Ramos (cell line): Measurements from ENCODE around the gene MED13L.
"Not testable (repeated sequence)": the region's sequence is repeated elsewhere in the genome, so short reads cannot be mapped to it uniquely, and the experiment has no call there.

ENCODE experiments used
- in situ Hi-C: fragments of 300-500 bp; cut with MboI; formaldehyde crosslinking; loops from one replicate; pipeline ENCODE4 v1.14.3; 2022; ENCODE audit warnings: low sequenced_read_pairs; ENCODE audit not compliant: unreplicated experiment

MED13L gene

DNA sequence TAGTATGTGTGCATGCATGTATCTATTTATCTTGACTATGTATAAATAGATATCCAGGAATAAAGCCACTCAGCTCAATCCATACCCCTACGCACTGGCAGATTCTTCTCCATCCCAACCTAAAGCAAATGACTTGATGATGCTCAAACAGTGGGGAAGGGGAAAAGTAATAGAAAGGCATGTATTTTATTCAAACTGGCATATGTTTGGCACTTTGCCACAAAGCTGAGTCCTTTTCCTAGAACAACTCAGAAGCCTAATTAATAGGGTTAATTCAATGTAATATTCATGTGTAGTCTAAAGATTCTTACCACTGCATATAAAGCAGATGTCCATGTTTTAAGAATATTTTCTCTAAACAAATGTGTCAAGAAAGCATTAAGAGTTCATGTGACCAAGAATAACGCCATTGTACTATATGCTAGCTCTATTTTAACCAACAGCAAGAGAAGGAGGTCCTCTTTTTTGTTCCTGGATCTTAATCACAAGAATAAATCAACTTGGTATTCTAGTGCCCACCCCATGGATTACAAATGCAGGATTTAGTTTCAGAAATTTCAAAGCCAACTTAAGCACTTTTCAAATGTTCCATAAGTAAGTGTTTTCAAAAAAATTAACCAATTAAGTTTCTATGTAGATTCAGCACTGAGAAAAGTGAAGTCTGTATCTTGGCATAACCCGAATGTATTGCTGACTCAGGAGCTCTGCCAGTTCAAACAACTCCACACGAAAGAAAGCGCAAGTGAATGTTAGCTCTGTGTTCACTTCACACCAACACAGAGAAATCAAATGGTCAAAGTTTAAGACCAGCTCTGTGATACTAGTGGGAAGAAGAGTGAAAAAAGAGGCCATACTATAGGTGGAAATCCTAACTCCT lies 233.6 kb downstream of the MED13L start:
- in situ Hi-C loops = no loop called here

DNA sequence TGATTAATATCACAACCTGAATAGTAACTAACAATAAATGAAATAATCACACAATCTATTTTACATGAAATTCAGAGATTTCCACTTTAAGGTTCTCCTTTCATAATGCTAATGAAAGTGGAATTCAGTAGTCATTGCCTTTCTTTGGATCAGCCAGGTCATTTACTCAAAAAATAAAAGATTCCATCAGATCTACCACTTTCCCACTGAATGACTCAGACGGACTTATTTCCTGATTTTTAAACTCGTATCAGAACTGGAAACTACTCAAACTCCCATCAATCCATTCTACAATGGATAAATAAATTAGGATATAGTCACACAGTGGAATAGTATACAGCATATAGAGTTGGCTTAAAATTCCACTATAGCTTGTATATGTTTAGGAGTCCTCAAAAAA lies 237.1 kb downstream of the MED13L start:
- in situ Hi-C loops = no loop called here

DNA sequence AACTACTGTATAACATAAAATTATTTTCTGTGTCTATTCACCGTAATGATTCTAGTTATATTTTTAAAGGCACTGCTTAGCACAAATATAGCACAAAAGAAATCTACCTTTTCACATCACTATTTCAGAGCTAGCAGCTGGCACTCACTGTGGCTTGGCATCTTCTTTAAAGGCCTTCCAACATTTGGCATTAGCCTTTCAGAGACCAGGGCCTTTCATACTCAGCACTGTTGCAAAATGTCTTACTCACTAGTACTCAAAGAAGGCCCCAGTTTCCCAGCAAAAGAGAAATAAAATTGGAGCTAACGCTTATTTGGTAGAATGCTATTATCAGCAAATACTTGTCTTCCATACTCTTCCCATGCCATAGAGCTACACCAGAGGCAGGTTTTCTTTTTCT lies 238.4 kb downstream of the MED13L start:
- in situ Hi-C loops = no loop called here

DNA sequence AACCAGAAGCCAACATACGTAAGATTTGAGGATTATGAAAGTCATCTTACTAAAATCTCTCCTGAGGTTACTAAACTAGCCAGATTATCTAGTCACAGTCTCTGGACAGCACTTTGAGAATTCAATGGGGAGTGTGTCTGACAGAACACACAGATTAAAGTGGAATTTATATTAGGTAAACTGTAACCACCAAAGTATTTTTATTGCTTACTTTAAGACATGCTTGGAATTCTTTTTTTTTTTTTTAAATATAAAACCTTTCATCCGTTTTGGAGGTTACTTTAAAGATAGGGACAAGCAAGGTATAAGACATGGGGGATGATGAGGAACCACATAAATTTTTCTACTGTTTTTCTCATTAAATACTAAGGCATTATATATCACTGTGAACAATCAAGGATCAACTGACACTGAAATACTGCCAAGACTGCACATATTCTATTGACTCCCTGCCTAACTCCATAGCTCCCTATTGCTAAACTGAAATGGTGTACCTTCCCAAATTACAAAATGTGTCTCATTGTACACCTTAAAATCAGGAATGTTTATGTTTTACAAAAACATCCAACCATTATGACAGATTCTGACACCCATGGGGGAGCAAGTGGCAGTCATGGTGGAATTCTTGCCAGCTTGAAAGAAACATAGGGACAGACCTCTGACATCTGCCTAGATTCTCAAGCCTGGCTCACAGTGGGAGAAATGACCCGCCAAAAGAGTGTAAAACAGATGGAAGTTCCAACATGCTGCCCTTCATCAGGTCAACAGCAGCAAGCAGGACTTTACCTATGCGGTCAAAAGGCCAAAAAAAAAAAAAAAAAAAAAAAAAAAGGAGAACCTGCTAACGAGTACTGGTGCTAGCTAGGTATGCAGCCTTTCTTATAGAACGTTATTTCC lies 239.3 kb downstream of the MED13L start:
- in situ Hi-C loops = no loop called here

DNA sequence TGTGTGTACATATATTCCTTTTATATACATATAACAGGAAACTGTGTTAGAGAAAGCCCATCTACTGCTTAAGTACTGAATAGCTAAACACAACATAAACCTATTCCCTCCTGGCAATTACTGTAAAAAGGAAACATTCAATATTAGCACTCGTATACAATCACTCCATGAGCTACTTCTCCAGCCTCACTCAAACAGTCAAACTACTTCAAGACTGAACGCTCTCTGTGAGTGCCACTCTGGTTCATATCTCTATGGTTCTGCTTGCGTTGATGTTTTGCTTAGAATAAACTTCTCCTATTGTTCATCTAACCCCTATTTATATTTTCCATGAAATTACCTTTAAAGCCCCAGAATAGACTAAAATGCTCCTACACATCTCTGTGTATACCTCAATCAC lies 243.7 kb downstream of the MED13L start:
- in situ Hi-C loops = no loop called here

DNA sequence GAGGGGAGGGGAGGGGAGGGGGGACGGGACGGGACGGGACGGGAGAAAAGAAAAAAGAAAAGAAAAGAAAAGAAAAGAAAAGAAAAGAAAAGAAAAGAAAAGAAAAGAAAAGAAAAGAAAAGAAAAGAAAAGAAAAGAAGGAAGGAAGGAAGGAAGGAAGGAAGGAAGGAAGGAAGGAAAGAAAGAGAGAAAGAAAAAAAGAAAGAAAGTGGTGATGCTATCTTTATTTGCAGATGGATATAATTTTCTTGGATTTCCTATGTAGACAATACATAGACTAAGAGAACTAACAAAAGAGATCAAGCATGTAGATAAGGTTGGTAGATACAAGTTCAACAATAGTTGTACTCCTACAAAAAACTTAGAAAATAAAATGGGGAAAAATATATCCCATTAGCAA lies 245.9 kb downstream of the MED13L start:
- in situ Hi-C loops = not testable (repeated sequence)

DNA sequence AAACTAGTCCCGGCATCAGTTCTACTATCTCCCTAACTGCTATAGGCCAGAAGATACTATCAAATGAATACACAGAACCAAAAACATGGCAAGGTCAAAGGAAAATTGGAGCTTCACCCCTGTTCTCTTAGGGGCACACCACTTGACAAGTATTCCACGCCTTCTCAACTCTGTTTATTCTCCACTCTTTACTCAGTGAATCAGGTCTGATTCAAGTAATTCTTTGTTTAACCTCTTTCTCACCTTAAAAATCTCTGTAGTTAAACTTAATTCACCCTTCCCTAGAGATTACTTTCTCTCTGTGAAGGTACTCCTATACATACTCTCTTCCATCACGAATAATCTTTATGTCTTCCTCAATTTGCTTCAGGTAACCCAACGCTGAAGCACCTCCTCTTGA lies 248.9 kb downstream of the MED13L start:
- in situ Hi-C loops = no loop called here

DNA sequence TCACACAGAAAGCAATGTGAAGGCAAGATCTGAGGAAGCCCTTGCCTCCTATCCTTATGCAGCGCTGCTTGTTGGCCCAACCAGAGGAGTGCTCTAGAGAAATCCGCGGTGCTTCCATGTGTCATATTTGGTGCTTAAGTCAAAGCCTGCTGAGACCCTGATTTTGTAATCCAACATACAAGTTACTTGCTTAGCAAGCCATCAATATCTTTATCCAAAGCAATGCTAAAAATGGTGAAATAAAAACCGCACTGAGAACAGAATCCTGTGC lies 250.0 kb downstream of the MED13L start:
- in situ Hi-C loops = no loop called here

DNA sequence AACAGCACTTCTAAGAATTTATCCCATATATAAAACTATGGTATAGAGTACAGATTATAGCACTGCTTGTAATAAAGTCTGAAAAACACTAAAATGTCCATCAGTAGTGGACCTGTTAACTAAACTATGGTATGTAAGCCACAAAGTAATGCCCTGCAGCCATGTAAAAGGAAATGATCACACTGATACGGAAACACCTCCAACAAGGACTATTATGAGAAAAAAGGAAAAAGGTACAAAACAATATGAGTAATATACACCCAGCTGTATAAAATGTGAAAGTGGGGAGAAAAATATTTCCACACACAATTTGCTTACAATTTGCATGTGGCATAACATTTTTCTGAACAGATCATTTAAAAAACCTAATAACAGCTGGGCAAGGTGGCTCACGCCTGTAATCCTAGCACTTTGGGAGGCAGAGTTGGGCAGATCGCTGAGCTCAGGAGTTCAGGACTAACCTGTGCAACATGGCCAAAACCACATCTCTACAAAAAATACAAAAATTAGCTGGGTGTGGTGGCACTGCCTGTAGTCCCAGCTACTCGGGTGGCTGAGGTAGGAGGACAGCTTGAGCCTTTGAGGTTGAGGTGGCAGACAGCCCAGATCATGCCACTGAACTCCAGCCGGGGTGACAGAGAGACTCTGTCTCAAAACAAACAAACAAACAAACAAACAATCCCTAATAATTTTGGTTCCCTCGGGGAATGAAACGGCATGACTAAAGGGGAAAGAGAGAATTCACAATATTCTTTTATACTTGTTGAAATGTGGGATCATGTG lies 250.5 kb downstream of the MED13L start:
- in situ Hi-C loops = no loop called here

DNA sequence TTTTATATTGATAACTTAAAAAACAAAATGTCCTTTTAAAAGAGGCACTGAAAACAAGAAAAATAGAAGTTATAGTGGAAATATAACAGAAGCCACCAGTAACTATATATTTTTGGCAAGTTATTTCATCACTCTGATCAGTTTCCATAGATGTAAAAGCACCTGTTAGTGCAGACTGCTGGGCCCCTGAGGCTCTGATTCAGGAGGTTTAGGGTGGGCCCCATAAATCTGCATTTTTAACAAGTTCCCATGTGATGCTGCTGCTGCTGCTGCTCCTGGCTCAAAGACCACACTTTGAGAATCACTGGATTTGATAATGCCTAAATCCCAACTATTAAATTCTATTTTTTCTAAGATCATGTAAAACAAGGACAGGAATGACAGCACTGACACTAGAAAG lies 251.1 kb downstream of the MED13L start:
- in situ Hi-C loops = no loop called here

DNA sequence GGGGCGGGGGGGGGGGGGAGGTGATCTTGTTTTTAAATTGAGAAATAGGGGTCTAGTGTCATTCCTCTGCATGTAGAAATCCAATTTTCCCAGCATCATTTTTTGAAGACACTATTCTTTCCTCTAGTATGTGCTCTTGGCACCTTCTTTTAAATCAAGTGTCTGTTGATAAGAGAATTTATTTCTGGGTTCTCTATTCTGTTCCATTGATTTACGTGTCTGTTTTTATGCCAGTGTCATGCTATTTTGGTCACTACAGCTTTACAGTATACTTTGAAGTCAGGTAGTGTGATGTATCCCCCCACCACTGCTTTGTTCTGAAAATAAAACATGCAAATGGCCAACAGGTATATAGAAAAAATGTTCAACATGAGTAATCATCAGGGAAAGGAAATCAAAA lies 252.7 kb downstream of the MED13L start:
- in situ Hi-C loops = no loop called here

DNA sequence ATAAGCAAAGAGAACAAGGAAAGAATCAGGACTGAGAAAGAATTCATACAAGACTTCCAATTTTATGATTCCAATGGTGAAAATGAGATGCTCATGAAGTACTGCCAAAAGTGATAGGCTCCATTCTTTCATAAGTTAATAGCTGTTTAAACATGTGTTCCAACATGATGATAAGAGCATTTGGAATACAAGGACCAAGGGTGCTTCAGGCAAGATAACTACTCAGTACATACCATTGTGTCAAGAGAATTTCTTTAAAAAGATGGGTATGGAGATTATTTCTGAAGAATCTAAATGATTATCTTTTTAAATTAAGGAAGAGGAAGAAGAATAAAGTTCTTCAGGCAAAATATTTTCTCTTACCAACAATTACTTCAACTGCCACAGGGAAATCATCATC lies 258.1 kb downstream of the MED13L start:
- in situ Hi-C loops = no loop called here

DNA sequence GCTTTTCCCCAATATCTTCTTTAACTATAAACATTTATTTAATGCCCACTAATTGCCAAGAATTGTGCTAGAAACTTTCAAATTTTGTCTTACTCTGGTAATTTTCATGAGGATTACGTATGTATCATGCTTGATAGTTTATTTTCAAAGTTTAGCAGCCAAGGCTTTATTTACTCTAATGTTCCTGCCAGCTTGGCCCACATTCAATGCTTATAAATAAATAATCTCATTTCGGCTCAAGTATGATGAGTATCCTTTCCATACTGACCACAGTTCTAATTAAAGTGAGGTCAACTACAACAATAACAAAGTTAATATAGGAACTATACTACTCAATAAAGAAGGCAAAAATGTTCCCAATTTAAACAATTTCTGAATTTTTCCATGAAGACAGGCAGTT lies 259.2 kb downstream of the MED13L start:
- in situ Hi-C loops = no loop called here

DNA sequence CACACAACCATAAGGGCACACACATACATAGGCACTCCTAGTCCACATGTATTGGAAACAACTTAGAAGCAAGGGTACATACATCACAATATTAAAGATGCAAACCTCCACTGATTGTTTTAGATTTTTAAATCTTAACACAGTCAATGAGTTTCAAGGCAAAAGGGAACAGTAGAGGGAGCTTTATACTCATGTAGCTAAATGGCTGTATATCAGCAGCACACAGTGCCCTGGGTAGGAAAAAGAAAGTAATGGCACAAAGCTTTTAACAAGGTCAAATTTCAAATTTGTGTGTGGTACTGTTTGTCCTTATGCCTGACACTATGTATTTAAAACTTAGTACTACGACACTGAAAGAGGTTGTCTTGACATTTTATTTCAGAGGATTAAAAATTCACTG lies 262.0 kb downstream of the MED13L start:
- in situ Hi-C loops = no loop called here

DNA sequence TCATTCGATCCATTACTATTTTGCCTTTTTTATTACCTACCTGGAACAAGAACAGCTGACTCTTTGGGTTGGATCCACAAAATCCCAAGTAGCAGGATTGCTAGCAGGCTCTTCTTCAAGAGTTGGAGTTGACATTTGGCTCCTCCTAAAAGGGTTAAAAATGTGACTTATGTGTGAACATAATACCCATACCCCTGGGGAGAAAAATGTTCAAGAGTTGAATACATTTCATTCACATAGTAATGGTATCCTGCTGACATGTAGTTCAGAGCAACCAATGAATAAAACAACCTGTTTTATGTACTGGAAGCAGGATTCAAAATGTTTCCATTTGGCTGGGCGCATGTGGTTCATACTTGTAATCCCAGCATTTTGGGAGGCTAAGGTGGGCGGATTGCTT lies 264.7 kb downstream of the MED13L start:
- in situ Hi-C loops = no loop called here

DNA sequence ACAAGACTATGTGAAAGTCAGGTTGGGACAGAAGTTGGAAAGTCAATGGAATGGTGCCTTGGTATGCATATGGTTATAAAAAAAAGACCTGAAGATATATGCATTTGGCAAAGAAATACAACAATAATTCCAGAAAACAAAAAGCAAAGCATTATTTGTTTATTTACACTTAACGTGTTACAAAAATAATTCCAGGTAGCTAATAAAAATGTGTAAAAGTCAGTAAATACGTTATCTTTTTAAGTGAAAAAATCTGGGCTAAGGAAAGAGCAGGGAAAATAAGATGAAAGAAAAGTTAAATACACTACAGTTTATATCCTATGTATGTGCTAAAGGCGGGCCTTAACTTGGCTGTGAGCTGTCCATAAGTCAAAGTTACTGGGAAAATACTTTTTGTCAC lies 266.3 kb downstream of the MED13L start:
- in situ Hi-C loops = no loop called here

DNA sequence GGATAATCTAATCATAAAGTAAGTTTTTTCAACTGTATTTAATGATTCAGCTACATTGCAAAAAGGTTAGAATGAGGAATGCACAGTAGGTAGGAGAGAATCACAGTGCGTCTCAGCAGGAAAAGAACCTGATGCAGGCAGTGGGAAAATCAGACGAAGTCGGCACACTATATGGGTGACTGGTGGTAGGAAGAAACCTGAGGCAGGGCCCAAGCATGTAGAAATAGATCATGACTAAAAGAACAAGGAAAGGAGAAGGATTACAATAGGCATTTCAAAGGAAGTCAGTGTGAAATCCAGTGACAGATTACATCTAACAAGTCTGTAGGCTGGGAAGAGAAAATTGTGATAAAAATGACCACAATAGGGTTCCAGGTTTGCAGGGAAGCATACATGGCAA lies 267.0 kb downstream of the MED13L start:
- in situ Hi-C loops = no loop called here

DNA sequence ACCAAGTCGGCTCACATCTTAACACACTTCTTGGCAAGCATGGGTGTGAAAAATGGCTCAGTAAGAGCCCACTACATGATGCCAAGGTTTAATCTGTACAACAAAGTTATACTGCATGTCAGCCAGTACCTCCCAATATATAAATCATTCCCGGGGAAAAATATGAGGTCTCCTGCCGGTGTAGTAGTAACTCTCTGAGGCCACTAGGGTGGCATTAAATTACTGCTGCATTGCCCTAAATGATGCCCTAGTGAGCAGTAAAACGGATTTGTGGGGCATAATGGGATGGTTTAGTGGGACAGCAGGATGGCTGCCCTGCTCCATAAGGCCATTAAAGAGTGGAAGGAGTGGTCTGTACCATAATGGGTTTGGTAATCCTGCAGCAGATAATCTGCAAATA lies 267.7 kb downstream of the MED13L start:
- in situ Hi-C loops = no loop called here

DNA sequence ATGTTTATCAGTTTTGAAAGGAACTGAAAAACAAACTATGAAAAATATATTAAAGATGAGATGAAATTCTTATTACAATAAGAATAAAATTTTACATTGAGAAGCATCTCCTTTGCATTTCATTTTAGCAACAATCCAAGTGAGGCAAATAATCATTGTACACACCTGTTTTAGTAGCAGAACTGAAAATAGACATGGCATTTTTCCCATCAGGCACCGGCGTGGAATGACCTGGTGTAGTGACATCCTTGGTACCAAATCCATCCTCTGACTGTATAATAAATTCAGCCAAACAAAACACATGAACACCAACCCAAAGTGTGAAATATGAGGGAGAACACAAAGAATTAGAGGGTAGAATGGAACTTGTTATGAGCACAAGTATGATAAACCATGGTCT lies 271.4 kb downstream of the MED13L start:
- in situ Hi-C loops = no loop called here

DNA sequence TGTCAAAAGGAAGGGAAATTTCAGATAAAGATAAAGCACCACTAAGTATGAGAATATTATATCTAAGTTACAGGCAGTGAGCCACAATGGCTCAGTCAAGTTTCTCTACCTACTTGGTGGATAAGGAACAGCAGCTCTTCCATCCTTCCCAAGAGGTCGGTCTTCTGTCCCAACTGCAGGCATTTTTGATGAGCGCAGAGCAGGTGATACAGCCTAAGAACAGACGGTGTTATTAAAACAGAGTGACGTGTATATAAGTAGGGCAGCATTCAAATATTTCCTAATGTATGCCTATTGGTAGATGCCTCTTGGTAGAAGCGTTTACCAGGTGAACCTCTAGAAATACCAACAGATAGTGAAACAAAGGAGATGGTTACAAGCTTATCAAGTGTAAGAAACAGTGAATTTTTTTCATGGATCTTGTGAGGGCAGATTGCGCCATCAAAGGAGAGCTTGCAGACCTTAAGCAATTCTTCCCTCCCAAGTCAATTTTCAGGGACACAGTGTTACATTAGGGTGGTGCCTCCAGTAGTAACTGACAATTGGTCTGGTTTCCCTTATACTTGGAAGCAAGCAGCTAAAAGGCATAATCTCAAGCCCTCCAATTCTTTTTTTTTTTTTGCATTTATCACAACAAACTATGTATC lies 274.5 kb downstream of the MED13L start:
- in situ Hi-C loops = no loop called here
